SHP77 (cell line): ENCODE results near the gene ATP5F1C.
"Not testable (repeated sequence)": the region's sequence is repeated elsewhere in the genome, so short reads cannot be mapped to it uniquely, and the experiment has no call there.

ENCODE experiments used
- DNase-seq, 2 experiments: peaks; one replicate each; lab custom pipeline; 2025; lab: John Stamatoyannopoulos, UW

The ATP5F1C gene

DNA sequence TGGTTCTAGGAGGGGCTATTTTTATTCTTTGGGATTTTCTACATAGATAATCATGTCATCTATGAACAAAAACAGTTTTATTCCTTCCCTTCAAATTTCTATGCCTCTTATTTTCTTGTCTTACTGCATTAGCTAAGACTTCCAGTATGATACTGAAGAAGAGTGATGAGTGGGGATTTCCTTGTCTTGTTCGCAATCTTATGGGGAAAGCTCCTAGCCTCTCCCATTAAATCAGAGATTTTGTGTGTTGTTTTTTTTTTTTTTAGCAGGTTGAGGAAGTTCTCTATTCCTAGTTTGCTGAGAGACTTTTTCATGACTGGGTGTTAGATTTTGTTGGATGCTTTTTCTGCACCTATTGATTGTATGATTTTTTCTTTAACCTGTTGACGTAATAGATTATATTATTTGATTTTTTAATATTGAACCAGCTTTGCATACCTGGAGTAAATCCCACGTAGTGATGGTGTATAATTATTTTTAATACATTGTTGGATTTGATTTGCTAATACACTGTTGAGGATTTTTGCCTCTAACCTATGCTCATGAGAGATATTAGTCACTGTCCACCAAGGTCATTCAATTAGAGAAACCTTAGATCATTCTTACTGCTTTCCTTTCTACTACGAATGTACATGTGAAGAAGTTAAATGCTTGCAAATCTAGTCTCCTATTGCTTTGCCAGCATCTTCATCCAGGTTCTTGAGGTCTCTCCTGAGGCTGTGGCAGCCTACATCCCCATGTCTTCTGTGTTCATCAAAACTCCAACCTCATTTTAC, 6.5 kb downstream of the ATP5F1C start:
- DNase-seq, result no peak

- DNase-seq, result no peak
These were observed 7.6 kb downstream of the ATP5F1C start for GRCh38 chr10:7795605-7796004.

- DNase-seq, result no peak
These were observed 9.6 kb downstream of the ATP5F1C start for GRCh38 chr10:7797582-7797981.

GRCh38 chr10:7802606-7803005, 14.6 kb downstream of the ATP5F1C start:
- no peak for DNase-seq

GRCh38 chr10:7804216-7804615, 16.2 kb downstream of the ATP5F1C start:
- no peak for DNase-seq

DNA sequence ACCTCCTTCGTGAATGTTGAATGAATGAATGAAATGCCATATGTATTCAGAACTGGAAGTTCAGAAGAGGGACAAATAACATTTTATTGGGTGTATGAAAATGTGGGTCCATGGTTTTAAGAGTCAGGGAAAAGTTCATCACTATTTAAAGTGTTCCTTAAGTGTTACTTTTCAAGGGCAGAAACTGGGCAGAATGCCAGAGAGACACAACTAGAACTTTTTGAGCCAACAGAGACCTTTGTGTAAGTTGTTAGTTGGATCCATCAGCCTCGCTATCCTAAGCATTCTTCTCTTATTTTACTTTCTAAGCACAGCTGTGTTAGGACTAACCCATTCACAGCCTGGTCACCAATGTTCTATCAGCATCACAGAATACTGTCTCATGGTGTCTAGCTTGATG, 16.8 kb downstream of the ATP5F1C start:
- no peak for DNase-seq

- no peak for DNase-seq
These were observed 20.8 kb downstream of the ATP5F1C start for GRCh38 chr10:7808686-7809267.

DNA sequence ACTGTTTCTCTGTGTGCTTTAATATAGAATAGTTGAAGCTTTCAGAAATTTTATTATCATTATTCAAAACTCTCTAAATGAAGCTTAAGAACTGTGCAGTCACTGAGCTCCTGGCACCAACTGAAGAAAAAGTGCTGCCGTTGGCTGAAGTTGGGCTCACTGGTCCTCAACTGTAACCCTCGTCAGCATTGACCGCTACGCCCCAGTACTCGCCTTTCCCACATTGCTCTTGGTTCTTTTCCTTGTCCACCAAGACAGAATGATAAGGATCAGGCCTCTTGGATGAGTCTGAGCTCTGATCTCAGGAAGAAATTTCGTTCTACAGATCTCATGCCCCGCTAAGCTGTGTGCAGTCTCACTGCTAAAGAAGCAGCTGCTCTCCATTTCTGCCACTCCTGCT, 22.5 kb downstream of the ATP5F1C start:
- DNase-seq, result no peak

GRCh38 chr10:7811000-7811399, 23.0 kb downstream of the ATP5F1C start:
- no peak for DNase-seq

- DNase-seq, result not testable (repeated sequence)
These were observed 23.8 kb downstream of the ATP5F1C start for GRCh38 chr10:7811743-7812142.

DNA sequence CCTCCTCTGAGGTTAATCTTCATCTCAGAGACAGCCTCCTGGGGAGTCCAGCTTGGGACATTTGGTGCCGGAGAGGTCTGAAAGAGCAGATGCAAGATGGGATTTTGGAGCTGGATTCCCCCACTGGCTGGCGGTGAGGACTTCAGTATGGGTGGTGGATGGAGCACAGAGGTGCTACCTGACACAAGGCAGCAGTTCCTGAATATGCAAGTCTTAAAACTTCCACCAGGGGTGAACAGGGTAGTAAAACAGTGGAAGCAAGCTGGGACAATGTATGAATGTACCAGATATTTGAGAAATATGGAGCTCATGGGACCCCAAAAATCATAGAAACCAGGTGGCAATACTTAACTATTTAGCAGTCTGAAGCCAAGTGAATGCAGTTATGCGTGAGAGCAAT, 25.5 kb downstream of the ATP5F1C start:
- DNase-seq, result no peak

DNA sequence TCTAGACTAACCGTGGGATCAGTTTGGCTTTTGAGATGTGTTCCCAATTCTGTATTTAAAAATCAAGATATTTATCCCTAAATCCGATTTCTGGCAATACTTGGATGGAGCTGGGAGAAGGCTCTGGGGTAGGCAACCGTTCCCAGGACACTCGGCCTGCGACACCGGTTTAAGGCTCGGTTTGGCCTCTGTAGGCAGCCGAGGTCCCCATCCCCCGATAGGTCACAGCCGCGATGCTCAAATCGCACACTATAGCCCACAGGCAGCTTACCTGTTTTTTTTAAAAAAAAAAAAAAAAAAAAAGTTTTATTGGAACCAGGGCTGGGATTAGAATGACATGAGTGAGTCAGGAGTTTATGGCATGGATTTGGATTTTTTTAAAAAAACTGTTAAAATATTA, 29.6 kb downstream of the ATP5F1C start:
- no peak for DNase-seq

- DNase-seq, result no peak
These were observed 30.0 kb downstream of the ATP5F1C start for GRCh38 chr10:7817984-7818294.

GRCh38 chr10:7818295-7819120, 30.5 kb downstream of the ATP5F1C start, which contains the start of gene TAF3:
TAF3 (plus strand) TSS chr10:7818505; CDS start chr10:7818710, 205 bp downstream.
- peak; percentile 87 to 91 for DNase-seq

GRCh38 chr10:7819121-7819460, 31.1 kb downstream of the ATP5F1C start:
- DNase-seq, result peak in 1 of 2 experiments; percentile 11

DNA sequence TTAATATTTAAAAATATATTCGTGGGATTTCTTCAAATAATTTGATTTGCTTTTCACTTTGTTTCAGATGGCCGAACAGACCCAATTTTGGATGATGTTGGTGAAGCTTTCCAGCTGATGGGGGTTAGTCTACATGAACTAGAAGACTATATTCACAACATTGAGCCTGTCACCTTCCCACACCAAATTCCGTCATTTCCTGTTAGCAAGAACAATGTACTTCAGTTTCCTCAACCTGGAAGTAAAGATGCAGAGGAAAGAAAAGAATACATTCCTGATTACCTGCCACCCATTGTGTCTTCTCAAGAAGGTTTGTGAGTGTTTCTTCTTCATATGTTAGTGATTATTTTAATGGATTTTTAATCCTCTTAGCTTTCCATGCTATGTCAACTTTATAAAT, 36.3 kb downstream of the ATP5F1C start:
- no peak for DNase-seq

DNA sequence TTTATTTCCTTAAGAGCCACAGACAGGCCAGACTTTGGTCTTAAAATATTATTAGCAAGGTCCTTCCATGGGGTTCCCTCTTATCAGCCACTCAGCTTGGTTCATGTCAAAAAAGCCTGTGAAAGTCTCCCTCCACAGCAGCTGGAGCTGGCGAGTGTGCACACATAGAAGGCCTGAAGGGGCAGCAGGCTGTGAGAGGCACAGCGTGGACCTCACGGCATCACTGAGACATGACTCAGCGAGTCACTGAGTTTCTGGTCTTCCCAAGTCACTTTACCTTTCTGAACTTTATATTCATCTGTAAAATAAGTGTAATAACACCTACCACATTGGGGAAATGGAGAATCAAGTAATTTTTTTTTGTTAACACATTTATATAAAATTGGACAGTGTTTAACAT, 39.0 kb downstream of the ATP5F1C start:
- DNase-seq, result no peak

DNA sequence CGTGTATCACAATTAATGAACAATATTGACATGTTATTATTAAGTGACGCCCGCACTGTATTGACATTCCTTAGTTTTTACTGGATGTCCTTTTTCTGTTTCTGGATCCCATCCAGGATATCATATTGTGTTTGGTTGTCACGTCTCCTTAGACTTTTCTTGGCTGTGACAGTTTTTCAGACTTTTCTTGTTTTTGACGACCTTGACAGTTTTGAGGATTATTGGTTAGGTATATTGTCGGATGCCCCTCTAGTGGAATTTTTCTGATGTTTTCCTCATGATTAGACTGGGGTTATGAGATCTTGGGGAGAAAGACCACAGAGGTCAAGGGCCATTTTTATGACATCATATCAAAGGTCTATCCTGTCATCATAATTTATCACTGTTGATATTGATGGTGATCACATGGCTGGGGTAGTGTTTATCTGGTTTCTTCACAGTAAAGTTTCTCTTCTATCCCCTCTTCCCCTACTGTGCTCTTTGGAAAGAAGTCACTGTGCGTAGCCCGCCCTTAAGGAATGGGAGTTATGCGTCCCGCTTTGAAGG, 41.4 kb downstream of the ATP5F1C start:
- DNase-seq, result no peak

- no peak for DNase-seq
These were observed 44.1 kb downstream of the ATP5F1C start for GRCh38 chr10:7832060-7832459.

- DNase-seq, result no peak
These were observed 45.2 kb downstream of the ATP5F1C start for GRCh38 chr10:7833210-7833609.

DNA sequence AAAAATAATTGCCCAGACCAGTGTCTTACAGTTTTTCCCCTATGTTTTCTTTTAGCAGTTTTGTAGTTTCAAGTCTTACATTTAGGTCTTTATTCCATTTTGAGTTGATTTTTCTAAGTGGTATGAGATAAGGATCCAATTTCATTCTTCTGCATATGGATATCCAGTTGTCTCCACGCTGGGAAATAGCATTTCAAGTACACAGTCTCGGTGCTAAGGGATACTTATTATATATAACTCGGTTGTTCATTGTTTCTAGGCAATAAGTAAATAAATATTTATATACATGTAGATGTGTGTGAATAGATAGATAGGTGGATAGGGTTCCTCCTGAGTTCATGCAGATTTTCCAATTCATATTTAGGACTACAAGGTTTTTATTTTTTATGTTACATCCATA, 46.3 kb downstream of the ATP5F1C start:
- DNase-seq, result no peak

DNA sequence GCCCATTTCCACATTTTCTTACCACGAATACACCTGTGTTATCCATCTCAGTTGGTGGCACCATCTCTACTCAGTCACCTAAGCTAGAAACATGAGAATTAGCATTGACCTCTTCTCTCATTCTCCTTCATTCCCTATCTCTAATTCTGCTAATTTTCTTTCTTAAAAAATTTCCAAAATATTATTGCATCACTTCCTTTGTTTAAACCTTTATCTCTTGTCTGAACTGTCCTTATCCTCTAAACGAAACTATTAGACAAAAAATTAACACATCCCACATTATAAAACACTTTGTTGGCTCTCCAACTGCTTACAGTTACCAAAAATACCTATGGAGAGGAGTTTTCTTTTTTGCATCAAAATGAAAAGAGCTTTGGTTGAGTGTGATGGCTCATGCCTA, 48.6 kb downstream of the ATP5F1C start:
- DNase-seq, result no peak

GRCh38 chr10:7846591-7846990, 58.6 kb downstream of the ATP5F1C start:
- no peak for DNase-seq
